GM21825 (cell line): Measurements from ENCODE around the gene CKLF.

Experiments used
- ATAC-seq: cut with Tn5 transposase; IDR thresholded peaks from one replicate; pipeline ENCODE4 v1.9.1; 2021; ENCODE audit warnings: mild to moderate bottlenecking, moderate library complexity; ENCODE audit not compliant: unreplicated experiment

Gene CKLF

GRCh38 chr16:66541388-66542355 is 10.7 kb upstream of the CKLF start:
- ATAC-seq, result no peak

- ATAC-seq, result no peak
Observed at GRCh38 chr16:66542396-66542795, 10.0 kb upstream of the CKLF start.

GRCh38 chr16:66543541-66543940 is 8.8 kb upstream of the CKLF start:
- ATAC-seq, result no peak

GRCh38 chr16:66544016-66544757 is 8.2 kb upstream of the CKLF start:
- ATAC-seq, result no peak

- ATAC-seq, result no peak
Observed at GRCh38 chr16:66547101-66547989, 5.0 kb upstream of the CKLF start.

- no peak for ATAC-seq
Observed at GRCh38 chr16:66548068-66548467, 4.3 kb upstream of the CKLF start.

- no peak for ATAC-seq
Observed at GRCh38 chr16:66548868-66549267, 3.5 kb upstream of the CKLF start.

- no peak for ATAC-seq
Observed at GRCh38 chr16:66549284-66550131, 2.9 kb upstream of the CKLF start, which contains the start of gene TK2. Gene TK2 (minus strand): TSS chr16:66550122. CDS start chr16:66550061, 61 bp downstream.

GRCh38 chr16:66551348-66551759 is 1.0 kb upstream of the CKLF start:
- ATAC-seq, result no peak

GRCh38 chr16:66551788-66552285 is 539 bp upstream of the CKLF start:
- no peak for ATAC-seq

GRCh38 chr16:66553223-66553622 is 847 bp downstream of the CKLF start:
- ATAC-seq, result no peak

- ATAC-seq, result no peak
Observed at GRCh38 chr16:66554021-66554420, 1.6 kb downstream of the CKLF start.

- ATAC-seq, result no peak
Observed at GRCh38 chr16:66554495-66554894, 2.1 kb downstream of the CKLF start.

- no peak for ATAC-seq
Observed at GRCh38 chr16:66560107-66560506, 7.7 kb downstream of the CKLF start.

GRCh38 chr16:66561381-66562080 is 9.2 kb downstream of the CKLF start:
- ATAC-seq, result no peak

GRCh38 chr16:66562409-66562808 is 10.0 kb downstream of the CKLF start:
- no peak for ATAC-seq

GRCh38 chr16:66562986-66563385 is 10.6 kb downstream of the CKLF start:
- ATAC-seq, result no peak

- no peak for ATAC-seq
Observed at GRCh38 chr16:66563574-66564334, 11.4 kb downstream of the CKLF start.
